Measurements from ENCODE around the gene MCM3AP. TPM values are rescaled to one million over a fixed set of nuclear protein-coding genes. Genes with fewer than 3 reads are reported as not detected.

The MCM3AP gene
- total RNA-seq, 1 experiment from 2014 or later, result 140 TPM

GRCh38 chr21:46285761-46286647 lies 593 bp upstream of the MCM3AP start, which contains the start of gene YBEY:
YBEY (plus strand) TSS chr21:46286342; CDS start chr21:46286914, 572 bp downstream.
- Histone ChIP-seq H3K9me2 (replicated peaks; ENCODE audit: low read length) (no peaks in the 10 kb centered on the region), H3K27me3 (ENCODE audit: low read length) (no peaks in the 10 kb centered on the region), H3K27ac (ENCODE audit: low read length) (peak within 1 kb of the TSS; percentile 84), H4K20me1 (ENCODE audit: low read length) (no peaks in the 10 kb centered on the region), H3K36me3 (ENCODE audit: low read depth, low read length) (peaks cover 8% of the 10 kb centered on the region), H3K4me2 (ENCODE audit: low read length) (peak within 1 kb of the TSS; percentile 84), H3K4me3 (ENCODE audit: low read length) (peak within 1 kb of the TSS; percentile 75), H3K4me1 (ENCODE audit: insufficient read depth, low read length) (peaks cover 30% of the 10 kb centered on the region), H3K79me2 (ENCODE audit: low read length) (peaks cover 55% of the 10 kb centered on the region), H3K9me3 (ENCODE audit: low read length) (no peaks in the 10 kb centered on the region), H3K9ac (ENCODE audit: low read length) (peak within 1 kb of the TSS; percentile 94), H3F3A (ENCODE audit: low read length, unreplicated experiment) (no peaks in the 10 kb centered on the region), H2AFZ (ENCODE audit: low read length) (peak within 1 kb of the TSS; percentile 66)
- POLR2A ChIA-PET (ENCODE audit: unreplicated experiment), result no interaction called here
- peak; percentile 92 for DNase-seq
- TF ChIP-seq CTCF (conservative IDR thresholded peaks at IDR 0.05; ENCODE audit: low read depth, low read length) (peak; percentile 46; the same call in 1 of the 2 replicates), EZH2phosphoT487 (IDR thresholded peaks at IDR 0.05; ENCODE audit: borderline replicate concordance, low read length) (no peak), EZH2 (IDR thresholded peaks at IDR 0.05; ENCODE audit: low read length, unreplicated experiment) (no peak)
- peak; percentile 90 for ATAC-seq
- BruUV-seq (replicated peaks), result no TSS peak
- CTCF ChIA-PET, result interaction anchor here (0.6 to 1.5 kb wide), 3 partner anchors 16 to 143 kb away, joined by 3 read pairs; a partner anchor contains a TSS
- intact Hi-C loops (cut with micrococcal nuclease), result loop anchor here (1.0 to 5.0 kb wide), 3 partner anchors 37 to 139 kb away; partner anchors contain the start of gene C21orf58

- no peak overlapping the region for H2AFZ ChIP-seq (ENCODE audit: low read length)
- H3K9me3 ChIP-seq (ENCODE audit: low read length), result no peaks in the 10 kb centered on the region
- no peak overlapping the region for H3K27ac ChIP-seq (ENCODE audit: low read length)
- no peak for TF ChIP-seq EZH2 (IDR thresholded peaks at IDR 0.05; ENCODE audit: low read length, unreplicated experiment)
- no peaks in the 10 kb centered on the region for H3F3A ChIP-seq (ENCODE audit: low read length, unreplicated experiment)
- peaks cover 30% of the 10 kb centered on the region for H3K4me1 ChIP-seq (ENCODE audit: insufficient read depth, low read length)
- DNase-seq (no peak), ATAC-seq (no peak)
- no peaks in the 10 kb centered on the region for H4K20me1 ChIP-seq (ENCODE audit: low read length)
- H3K4me3 ChIP-seq (ENCODE audit: low read length), result peak overlapping the region; percentile 75
- ChIA-PET POLR2A (ENCODE audit: unreplicated experiment) (interaction anchor here (0.6 kb wide), 1 partner anchor 44 kb away, joined by 3 read pairs; no protein-coding TSS in a partner anchor), CTCF (interaction anchor here (0.6 kb wide), 1 partner anchor 30 kb away, joined by 3 read pairs; no protein-coding TSS in a partner anchor)
- H3K4me2 ChIP-seq (ENCODE audit: low read length), result peak overlapping the region; percentile 84
- no peaks in the 10 kb centered on the region for H3K9me2 ChIP-seq (replicated peaks; ENCODE audit: low read length)
- peaks cover 10% of the 10 kb centered on the region for H3K36me3 ChIP-seq (ENCODE audit: low read depth, low read length)
- no TSS peak for BruUV-seq (replicated peaks)
- peak overlapping the region; percentile 34; the same call in 1 of the 2 replicates for H3K9ac ChIP-seq (ENCODE audit: low read length)
- intact Hi-C loops (cut with micrococcal nuclease), result loop anchor here (1.0 to 5.0 kb wide), 3 partner anchors 15 to 137 kb away; no protein-coding TSS in a partner anchor
- no peaks in the 10 kb centered on the region for H3K27me3 ChIP-seq (ENCODE audit: low read length)
- peaks cover 59% of the 10 kb centered on the region for H3K79me2 ChIP-seq (ENCODE audit: low read length)
Measured at GRCh38 chr21:46284733-46285132, 678 bp downstream of the MCM3AP start.

- ChIA-PET POLR2A (ENCODE audit: unreplicated experiment) (interaction anchor here (0.6 kb wide), 1 partner anchor 43 kb away, joined by 3 read pairs; no protein-coding TSS in a partner anchor), CTCF (no interaction called here)
- H3K4me1 ChIP-seq (ENCODE audit: insufficient read depth, low read length), result peaks cover 30% of the 10 kb centered on the region
- H2AFZ ChIP-seq (ENCODE audit: low read length), result peak overlapping the region; percentile 25; the same call in 1 of the 2 replicates
- intact Hi-C loops (cut with micrococcal nuclease), result loop anchor here (1.0 to 2.0 kb wide), 2 partner anchors 15 to 57 kb away; no protein-coding TSS in a partner anchor
- peak overlapping the region; percentile 84 for H3K4me2 ChIP-seq (ENCODE audit: low read length)
- no peaks in the 10 kb centered on the region for H4K20me1 ChIP-seq (ENCODE audit: low read length)
- TF ChIP-seq EZH2phosphoT487 (IDR thresholded peaks at IDR 0.05; ENCODE audit: borderline replicate concordance, low read length), result no peak
- H3K4me3 ChIP-seq (ENCODE audit: low read length), result peak overlapping the region; percentile 75
- H3K9me3 ChIP-seq (ENCODE audit: low read length), result no peaks in the 10 kb centered on the region
- peak overlapping the region; percentile 34 for H3K9ac ChIP-seq (ENCODE audit: low read length)
- peaks cover 15% of the 10 kb centered on the region for H3K36me3 ChIP-seq (ENCODE audit: low read depth, low read length)
- peaks cover 57% of the 10 kb centered on the region for H3K79me2 ChIP-seq (ENCODE audit: low read length)
- no TSS peak for BruUV-seq (replicated peaks)
- no peak overlapping the region for H3K27ac ChIP-seq (ENCODE audit: low read length)
- H3K9me2 ChIP-seq (replicated peaks; ENCODE audit: low read length), result no peaks in the 10 kb centered on the region
- H3K27me3 ChIP-seq (ENCODE audit: low read length), result no peaks in the 10 kb centered on the region
- DNase-seq (peak; percentile 42), ATAC-seq (0 out of 2 replicates have a peak, but pooled peaks have one; percentile 3)
- H3F3A ChIP-seq (ENCODE audit: low read length, unreplicated experiment), result no peaks in the 10 kb centered on the region
Measured at GRCh38 chr21:46284077-46284644, 1.2 kb downstream of the MCM3AP start.
